Endothelial cell of umbilical vein (primary cell): Measurements from ENCODE around the gene COL18A1. TPM values are rescaled to one million over a fixed set of nuclear protein-coding genes. Genes with fewer than 3 reads are reported as not detected.
A peak's percentile ranks its signal among the peaks of the same experiment; 100 is the strongest.

ENCODE experiments used
- BruUV-seq: library from RNA; stranded (reverse); fragments of 400-500 nt; replicated peaks from 2 replicates; lab custom pipeline; 2021; lab: Mats Ljungman, UMichigan
- CTCF ChIA-PET: fragments of 300-600, 350-600 bp; sonication (Branson Sonifier 250); formaldehyde crosslinking; loops from one replicate; lab custom pipeline; 2021; ENCODE audit warnings: antibody characterized with exemption, inconsistent platforms; lab: Charles Lee
- POLR2A ChIA-PET: fragments of 300-600, 350-600 bp; sonication (Branson Sonifier 250); formaldehyde crosslinking; loops from one replicate; lab custom pipeline; 2021; ENCODE audit warnings: antibody characterized with exemption, inconsistent platforms; lab: Charles Lee
- DNase-seq: peaks from one replicate; pipeline ENCODE4 v3.0.0-alpha.2; 2011; ENCODE audit warnings: low read depth, low spot score
- FAIRE-seq: peaks from 2 replicates; lab custom pipeline; 2011; peaks lifted over from hg19 to GRCh38; lab: Jason Lieb, UNC
- H2AFZ ChIP-seq: 2 replicates; pipeline ENCODE4 v1.6.0; 2012; ENCODE audit warnings: low read depth, low read length, control low read depth, inconsistent platforms
- H3K27ac ChIP-seq: 2 replicates; pipeline ENCODE4 v1.5.1; 2011; ENCODE audit warnings: low read depth, mild to moderate bottlenecking, control low read depth, low read length, moderate library complexity; ENCODE audit not compliant: insufficient read depth
- H3K27me3 ChIP-seq, 2 experiments: 2 replicates each; pipeline versions ENCODE4 v1.6.0 to v1.6.1; 2011; ENCODE audit warnings: low read length in 2 of 2, mixed read lengths in 1 of 2; ENCODE audit not compliant: control insufficient read depth in 2 of 2, insufficient read depth in 2 of 2
- H3K36me3 ChIP-seq, 2 experiments: 2 replicates in 1 of 2; 3 replicates in 1 of 2; pipeline ENCODE4 v1.5.1; 2011; ENCODE audit warnings: low read length in 2 of 2, mild to moderate bottlenecking in 1 of 2, moderate library complexity in 1 of 2; ENCODE audit not compliant: control insufficient read depth in 2 of 2, insufficient read depth in 2 of 2; ENCODE audit errors: extremely low read depth in 1 of 2
- H3K4me1 ChIP-seq: 3 replicates; pipeline ENCODE4 v1.5.1; 2011; ENCODE audit warnings: mild to moderate bottlenecking, low read length; ENCODE audit not compliant: control insufficient read depth, insufficient read depth; ENCODE audit errors: extremely low read depth
- H3K4me2 ChIP-seq: 2 replicates; pipeline ENCODE4 v1.6.1; 2011; ENCODE audit warnings: low read length, control low read depth, mixed read lengths; ENCODE audit not compliant: insufficient read depth
- H3K4me3 ChIP-seq, 3 experiments: fragments of 200-600 bp in 1 of 3; sonication (generic), shearing (Covaris generic) in 1 of 3; replicated peaks in 1 of 3; 2 replicates each; pipeline ENCODE4 v1.5.1; 2011 to 2016; ENCODE audit warnings: control low read depth in 3 of 3, low read length in 3 of 3, mild to moderate bottlenecking in 2 of 3, inconsistent platforms in 1 of 3, low read depth in 1 of 3, moderate library complexity in 1 of 3; ENCODE audit not compliant: insufficient read depth in 1 of 3
- H3K79me2 ChIP-seq: 2 replicates; pipeline ENCODE4 v1.6.0; 2012; ENCODE audit warnings: low read length, inconsistent platforms; ENCODE audit not compliant: control insufficient read depth, insufficient read depth
- H3K9ac ChIP-seq: replicated peaks from 2 replicates; pipeline ENCODE3; 2011; ENCODE audit warnings: low read length, control low read depth; ENCODE audit not compliant: insufficient read depth; ENCODE audit errors: extremely low read depth
- H3K9me1 ChIP-seq: replicated peaks from 3 replicates; pipeline ENCODE4 v1.6.0; 2011; ENCODE audit warnings: mild to moderate bottlenecking, low read length; ENCODE audit not compliant: control insufficient read depth, insufficient read depth; ENCODE audit errors: extremely low read depth
- H3K9me3 ChIP-seq: replicated peaks from 2 replicates; pipeline ENCODE4 v1.5.1; 2012; ENCODE audit warnings: low read length, inconsistent platforms; ENCODE audit not compliant: control insufficient read depth, insufficient read depth
- H4K20me1 ChIP-seq: replicated peaks from 2 replicates; pipeline ENCODE3; 2011; ENCODE audit warnings: mild to moderate bottlenecking, low read length; ENCODE audit not compliant: control insufficient read depth, insufficient read depth; ENCODE audit errors: extremely low read depth
- CTCF ChIP-seq, 2 donors: IDR thresholded peaks; 1 replicate in 1 of 2; 2 replicates in 1 of 2; pipeline ENCODE4 v1.5.1; 2011; ENCODE audit warnings: low read length in 2 of 2, mild to moderate bottlenecking in 2 of 2, moderate library complexity in 2 of 2, control low read depth in 1 of 2, inconsistent platforms in 1 of 2, low read depth in 1 of 2; ENCODE audit not compliant: insufficient read depth in 1 of 2; ENCODE audit errors: extremely low read depth in 1 of 2
- EZH2 ChIP-seq: IDR thresholded peaks from 2 replicates; pipeline ENCODE4 v1.6.1; 2012; ENCODE audit warnings: borderline replicate concordance, low read depth, mild to moderate bottlenecking, moderate library complexity, low read length, inconsistent platforms; ENCODE audit not compliant: severe bottlenecking
- FOS ChIP-seq: IDR thresholded peaks from 2 replicates; pipeline ENCODE4 v1.6.1; 2011; ENCODE audit warnings: mild to moderate bottlenecking, low read length, moderate library complexity, borderline replicate concordance; ENCODE audit not compliant: insufficient read depth
- GATA2 ChIP-seq: IDR thresholded peaks from 2 replicates; pipeline ENCODE4 v1.7.0; 2011; ENCODE audit warnings: low read depth, mild to moderate bottlenecking, moderate library complexity, mixed read lengths, low read length; ENCODE audit not compliant: insufficient read length, insufficient read depth
- JUN ChIP-seq: IDR thresholded peaks from 2 replicates; pipeline ENCODE4 v1.6.1; 2011; ENCODE audit warnings: borderline replicate concordance, low read depth; ENCODE audit not compliant: insufficient read length, insufficient read depth
- MYC ChIP-seq: IDR thresholded peaks from one replicate; pipeline ENCODE4 v1.6.1; 2011; ENCODE audit warnings: mild to moderate bottlenecking, low read depth, low read length
- POLR2A ChIP-seq: IDR thresholded peaks from 2 replicates; pipeline ENCODE4 v1.6.1; 2012; ENCODE audit warnings: low read depth, mild to moderate bottlenecking, control low read depth, low read length
- POLR2AphosphoS5 ChIP-seq: IDR thresholded peaks from 2 replicates; pipeline ENCODE4 v1.6.1; 2012; ENCODE audit warnings: low read depth, mild to moderate bottlenecking, control low read depth, low read length, moderate library complexity; ENCODE audit not compliant: insufficient read depth
- dilution Hi-C: fragments of 300-500 bp; cut with MboI; formaldehyde crosslinking; loops from one replicate; pipeline ENCODE4 v1.15.0; 2019; ENCODE audit warnings: low sequenced_read_pairs; ENCODE audit not compliant: extremely low pct_ligation_motif_present
- intact Hi-C: fragments of 100-400 bp; cut with micrococcal nuclease; formaldehyde crosslinking; loops from one replicate; pipeline ENCODE4 v1.10.0; 2022
- polyA plus RNA-seq, 4 experiments: library from polyadenylated mRNA; depleted of rRNA in 3 of 4; stranded (reverse) in 3 of 4; unstranded in 1 of 4; fragments of >200 nt; gene quantifications; 2 replicates each; pipeline versions ENCODE4 v1.2.1 to v1.2.3, GENCODE V29; 2011 to 2012; ENCODE audit warnings: missing spikeins in 1 of 4
- total RNA-seq: library from RNA; stranded (reverse); gene quantifications from 2 replicates; pipeline ENCODE4 v1.2.3, GENCODE V29; 2021
- TF ChIP-seq, protein P1 (sequence below): IDR thresholded peaks from 2 replicates; pipeline ENCODE4 v1.6.1; 2011; ENCODE audit not compliant: insufficient read depth, insufficient read length

Gene COL18A1
- total and polyA plus RNA-seq, 2 donors (not counting 3 experiments of a cell fraction or from before 2014, with no cell fraction given) = 198 to 252 TPM

DNA sequence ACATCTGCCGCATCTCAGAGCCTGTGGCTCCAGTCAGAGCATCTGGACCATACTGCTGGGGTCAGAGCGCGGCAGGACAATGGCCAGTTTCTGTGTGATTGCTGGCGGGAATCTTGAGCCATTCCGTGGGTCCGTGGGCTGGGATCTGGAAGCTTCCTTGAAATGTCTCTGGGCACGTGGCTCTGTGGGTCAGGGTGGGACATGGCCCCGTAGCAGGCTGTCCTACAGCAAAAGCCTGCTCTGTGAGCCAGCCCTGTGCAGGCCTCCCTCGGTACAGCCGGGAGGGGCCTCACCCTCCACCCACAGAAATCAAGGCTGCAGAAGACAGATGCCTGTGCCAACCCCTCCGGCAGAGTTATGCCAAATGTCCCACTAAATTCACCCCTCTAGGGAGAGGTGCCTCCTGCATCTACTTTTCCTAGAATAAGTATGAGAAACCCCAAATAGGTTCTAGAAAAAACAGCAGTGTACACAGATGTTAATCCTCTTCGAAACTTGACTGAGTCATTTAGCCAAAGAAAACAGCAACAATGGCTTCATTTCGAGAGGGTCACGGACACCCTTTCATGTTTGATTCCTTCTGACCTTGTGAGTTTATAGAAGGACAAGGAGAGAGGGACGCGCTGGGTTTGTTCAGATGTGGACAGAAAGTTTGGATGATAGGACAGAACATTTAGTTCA lies 27.8 kb downstream of the COL18A1 start:
- TF ChIP-seq POLR2A = no peak
- no peak for TF ChIP-seq POLR2AphosphoS5
- Histone ChIP-seq H3K9ac (no peak overlapping the region), H3K4me3 (no peak overlapping the region), H3K9me1 (no peaks in the 10 kb centered on the region), H3K9me3 (no peaks in the 10 kb centered on the region), H3K27ac (peak overlapping the region; percentile 53), H4K20me1 (no peaks in the 10 kb centered on the region), H3K36me3 (no peaks in the 10 kb centered on the region), H3K4me1 (peaks cover 22% of the 10 kb centered on the region), H3K27me3 (no peaks in the 10 kb centered on the region), H3K4me2 (no peak overlapping the region), H3K79me2 (peaks cover 82% of the 10 kb centered on the region), H2AFZ (no peak overlapping the region)
- CTCF ChIA-PET = interaction anchor here (1.0 to 1.5 kb wide), 3 partner anchors 26 to 292 kb away, joined by 3 to 4 read pairs (median 3); no protein-coding TSS in a partner anchor
- peak; percentile 96 for FAIRE-seq
- no TSS peak for BruUV-seq
- dilution Hi-C loops (no loop called here), intact Hi-C loops (loop anchor here (5.0 kb wide), 1 partner anchor 35 kb away; no protein-coding TSS in a partner anchor)
- POLR2A ChIA-PET = no interaction called here
- peak; percentile 72 for DNase-seq

GRCh38 chr21:45433301-45433700 lies 28.3 kb downstream of the COL18A1 start:
- intact Hi-C loops = loop anchor here (5.0 kb wide), 1 partner anchor 36 kb away; no protein-coding TSS in a partner anchor

More at GRCh38 chr21:45433301-45433700, 28.3 kb downstream of the COL18A1 start:
- peaks cover 18% of the 10 kb centered on the region for H3K4me1 ChIP-seq
- H3K9me3 ChIP-seq = no peaks in the 10 kb centered on the region
- TF ChIP-seq EZH2 (no peak), JUN (no peak), POLR2AphosphoS5 (no peak), CTCF (IDR thresholded peaks at IDR 0.05; ENCODE audit: extremely low read depth in 1 of 2, insufficient read depth in 1 of 2, low read depth in 1 of 2, low read length in 2 of 2) (no peak), MYC (no peak), POLR2A (no peak), FOS (no peak), GATA2 (no peak)
- TF ChIP-seq, protein P1, sequence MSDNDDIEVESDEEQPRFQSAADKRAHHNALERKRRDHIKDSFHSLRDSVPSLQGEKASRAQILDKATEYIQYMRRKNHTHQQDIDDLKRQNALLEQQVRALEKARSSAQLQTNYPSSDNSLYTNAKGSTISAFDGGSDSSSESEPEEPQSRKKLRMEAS = no peak
- no peaks in the 10 kb centered on the region for H3K36me3 ChIP-seq
- CTCF ChIA-PET = interaction anchor here (1.2 to 1.5 kb wide), 2 partner anchors 27 to 124 kb away, joined by 3 to 4 read pairs; no protein-coding TSS in a partner anchor
- DNase-seq (no peak), FAIRE-seq (no peak)
- dilution Hi-C loops = no loop called here
- peak overlapping the region; percentile 53 for H3K27ac ChIP-seq
- H3K4me3 ChIP-seq = no peak overlapping the region
- H3K9ac ChIP-seq = no peak overlapping the region
- no TSS peak for BruUV-seq
- no peak overlapping the region for H2AFZ ChIP-seq
- no peak overlapping the region for H3K4me2 ChIP-seq
- H3K79me2 ChIP-seq = peaks cover 79% of the 10 kb centered on the region
- H3K9me1 ChIP-seq = no peaks in the 10 kb centered on the region
- H4K20me1 ChIP-seq = no peaks in the 10 kb centered on the region
- no peaks in the 10 kb centered on the region for H3K27me3 ChIP-seq
- POLR2A ChIA-PET = no interaction called here
